GM10847 (cell line): ENCODE data around the gene TCN2.

Experiments
- POLR2A ChIP-seq: IDR thresholded peaks from 2 replicates; pipeline ENCODE4 v1.6.1; 2011; ENCODE audit not compliant: insufficient read length; ENCODE audit errors: extremely low read depth

TCN2 gene

DNA sequence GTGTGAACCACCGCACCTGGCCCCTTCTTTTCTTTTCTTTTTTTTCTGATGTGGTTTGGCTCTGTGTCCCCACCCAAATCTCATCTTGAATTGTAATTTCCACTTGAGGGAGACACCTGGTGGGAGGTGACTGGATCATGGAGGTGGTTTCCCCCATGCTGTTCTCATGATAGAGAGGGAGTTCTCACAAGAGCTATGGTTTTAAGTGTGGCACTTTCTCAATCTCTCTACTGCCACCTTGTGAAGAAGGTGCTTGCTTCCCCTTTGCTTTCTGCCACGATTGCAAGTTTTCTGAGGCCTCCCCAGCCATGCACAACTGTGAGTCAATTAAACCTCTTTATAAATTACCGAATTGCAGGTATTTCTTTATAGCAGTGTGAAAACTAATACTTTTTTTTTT is 4.9 kb upstream of the TCN2 start:
- no peak for TF ChIP-seq POLR2A

DNA sequence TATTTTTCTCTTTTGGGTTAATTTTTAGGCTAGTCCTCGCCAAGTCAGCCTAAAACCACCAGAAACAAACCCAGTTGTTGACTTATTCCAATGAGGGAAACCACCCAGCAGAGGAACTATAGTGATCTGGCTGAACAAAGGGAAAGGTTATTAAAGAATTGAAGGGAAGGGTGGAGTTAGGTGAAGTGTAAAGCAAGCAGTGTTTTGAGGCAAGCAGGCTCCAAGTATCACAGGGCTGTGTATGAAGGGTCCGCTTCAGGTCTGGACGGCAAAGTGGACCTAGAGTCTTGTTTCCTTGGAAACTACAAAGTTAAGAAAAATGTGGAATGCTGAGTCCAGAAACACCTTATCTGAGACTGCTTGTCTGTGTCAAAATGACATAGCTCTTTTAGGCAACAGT is 3.2 kb upstream of the TCN2 start:
- no peak for TF ChIP-seq POLR2A

GRCh38 chr22:30604723-30605122 is 2.3 kb upstream of the TCN2 start:
- no peak for TF ChIP-seq POLR2A

DNA sequence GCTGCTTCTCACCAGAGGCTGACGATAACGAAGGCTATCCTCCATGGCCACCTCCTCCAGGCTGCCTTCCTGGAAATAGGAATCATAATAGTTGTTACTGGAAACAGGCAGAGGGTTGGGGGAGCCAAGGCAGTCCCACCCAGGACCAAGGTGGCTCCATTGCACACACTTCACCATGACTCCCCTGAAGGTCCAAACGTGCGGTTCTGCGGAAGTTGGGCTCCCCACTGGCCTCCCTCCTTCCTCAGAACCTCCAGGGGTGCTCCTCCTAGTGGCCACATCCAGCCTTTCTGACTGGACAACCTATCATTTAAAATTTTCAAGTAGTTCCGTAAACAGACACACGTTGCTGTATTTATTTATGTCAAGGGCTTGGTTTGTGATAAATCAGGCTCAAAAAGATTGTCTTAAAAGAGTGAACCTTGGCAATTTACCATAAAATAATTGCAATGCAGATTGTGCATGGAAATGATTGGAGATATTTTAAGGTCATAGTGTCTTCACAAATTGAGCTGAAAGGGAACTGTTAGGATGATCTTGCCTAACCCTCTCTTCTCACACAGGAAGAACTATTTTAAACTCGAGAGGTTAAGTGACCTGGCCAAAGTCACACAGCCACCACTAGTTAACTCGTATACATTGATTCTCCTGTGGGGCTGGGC is 1.4 kb upstream of the TCN2 start:
- no peak for TF ChIP-seq POLR2A

DNA sequence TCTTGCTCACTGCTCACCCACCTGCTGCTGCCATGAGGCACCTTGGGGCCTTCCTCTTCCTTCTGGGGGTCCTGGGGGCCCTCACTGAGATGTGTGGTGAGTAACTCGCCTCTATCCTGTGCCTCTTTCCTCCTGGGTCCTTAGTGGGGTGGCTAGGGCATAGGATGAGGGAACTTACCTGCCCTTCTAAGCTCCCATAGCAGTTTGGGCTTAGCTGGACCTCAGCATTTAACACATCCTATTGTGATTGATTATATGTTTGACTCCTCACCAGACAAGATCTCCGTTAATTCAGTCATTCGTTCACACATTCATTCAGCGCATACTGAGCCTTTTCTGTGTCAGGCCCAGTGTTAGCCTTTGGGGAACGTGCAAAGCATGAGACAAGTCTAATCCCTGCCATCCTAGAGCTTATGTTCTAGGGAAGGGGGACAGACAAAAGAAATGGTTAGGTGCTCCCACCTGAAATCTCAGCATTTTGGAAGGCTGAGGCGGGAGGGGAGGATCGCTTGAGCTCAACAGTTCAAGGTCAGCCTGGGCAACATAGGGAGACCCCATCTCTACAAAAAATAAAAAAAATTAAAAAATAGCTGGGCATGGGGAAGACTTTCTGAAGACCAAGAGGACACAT is 441 bp downstream of the TCN2 start:
- no peak for TF ChIP-seq POLR2A

DNA sequence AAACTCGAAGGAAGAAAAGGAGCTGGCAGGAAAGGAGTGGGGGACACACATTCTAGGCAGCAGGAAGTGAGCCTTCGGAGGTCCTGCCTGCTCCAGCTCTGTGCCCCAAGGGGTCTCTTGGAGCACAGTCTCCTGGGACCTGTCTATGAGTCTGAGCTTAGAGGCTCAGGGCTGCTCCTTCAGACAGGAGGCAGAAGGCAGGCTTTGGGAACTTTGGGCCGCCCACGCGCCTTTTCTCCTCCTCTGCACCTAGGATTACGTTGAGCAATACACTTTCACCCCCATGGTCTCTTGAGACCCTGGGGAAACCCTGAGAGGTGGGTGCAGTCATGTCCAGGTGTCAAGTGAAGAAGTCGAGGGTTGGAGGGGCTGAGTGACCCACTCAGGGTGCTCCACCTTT is 965 bp downstream of the TCN2 start:
- no peak for TF ChIP-seq POLR2A

DNA sequence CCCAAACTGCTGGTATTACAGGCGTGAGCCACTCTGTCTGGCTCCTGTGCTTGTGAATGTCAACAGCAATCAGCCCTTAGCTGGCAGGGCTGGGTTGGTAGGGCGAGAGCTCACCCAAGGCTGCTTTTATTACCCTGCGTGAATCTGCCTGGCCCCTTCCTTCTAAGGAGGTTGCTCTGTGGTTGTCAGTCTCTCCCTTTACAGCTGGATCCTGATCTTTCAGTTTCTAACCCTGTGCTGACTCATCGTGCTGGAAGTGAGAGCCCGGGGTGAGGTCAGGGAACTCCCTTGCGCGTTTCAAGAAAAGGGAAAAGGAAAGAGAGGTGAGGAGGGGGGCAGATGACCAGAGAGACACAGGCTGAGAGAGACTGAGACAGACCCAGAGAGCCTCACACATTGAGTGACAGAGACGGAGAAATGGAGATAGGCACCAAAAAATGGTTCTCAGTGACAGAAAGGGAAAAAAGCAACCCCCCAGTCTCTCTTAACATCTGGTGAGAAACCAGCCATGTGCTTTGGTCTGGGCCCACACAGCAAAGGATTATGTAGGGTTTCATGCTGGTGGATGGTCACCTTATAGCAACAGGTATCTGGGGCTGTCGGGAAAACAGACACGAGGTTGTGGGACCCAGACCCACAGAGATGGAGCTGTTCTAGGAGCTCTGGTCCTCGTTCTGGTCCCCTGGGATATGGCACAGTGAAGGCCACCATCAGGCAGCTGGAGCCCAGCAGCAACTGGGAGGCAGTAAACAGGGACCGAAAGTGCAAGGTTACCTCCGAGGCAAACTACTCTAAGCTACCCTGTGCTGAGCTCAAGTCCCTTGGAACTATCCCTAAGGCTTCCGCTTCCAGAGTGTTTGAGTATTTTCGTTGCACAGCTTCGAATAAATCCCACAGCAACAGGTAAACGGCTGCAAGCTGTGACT is 2.5 kb downstream of the TCN2 start:
- TF ChIP-seq POLR2A: no peak

DNA sequence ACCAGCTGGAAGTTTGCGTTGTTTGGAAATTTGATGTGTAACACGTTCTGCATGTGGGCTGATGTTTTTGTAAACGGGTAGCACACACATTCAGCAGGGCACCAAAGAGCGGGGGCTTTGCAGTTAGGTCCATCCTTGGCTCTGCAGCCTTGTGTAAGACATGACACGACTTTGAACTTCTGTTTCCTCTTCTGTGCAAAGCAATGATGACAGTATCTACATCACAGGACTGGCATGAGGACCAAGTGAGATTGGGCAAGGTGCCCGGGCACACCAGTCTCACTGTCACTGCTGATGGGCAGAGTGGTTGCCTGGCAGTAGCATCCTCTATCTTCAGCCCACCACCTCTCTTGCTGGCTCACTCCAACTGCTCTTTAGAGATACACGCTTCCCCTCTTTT is 3.3 kb downstream of the TCN2 start:
- TF ChIP-seq POLR2A: no peak

GRCh38 chr22:30611197-30611596 is 4.2 kb downstream of the TCN2 start:
- TF ChIP-seq POLR2A: no peak

DNA sequence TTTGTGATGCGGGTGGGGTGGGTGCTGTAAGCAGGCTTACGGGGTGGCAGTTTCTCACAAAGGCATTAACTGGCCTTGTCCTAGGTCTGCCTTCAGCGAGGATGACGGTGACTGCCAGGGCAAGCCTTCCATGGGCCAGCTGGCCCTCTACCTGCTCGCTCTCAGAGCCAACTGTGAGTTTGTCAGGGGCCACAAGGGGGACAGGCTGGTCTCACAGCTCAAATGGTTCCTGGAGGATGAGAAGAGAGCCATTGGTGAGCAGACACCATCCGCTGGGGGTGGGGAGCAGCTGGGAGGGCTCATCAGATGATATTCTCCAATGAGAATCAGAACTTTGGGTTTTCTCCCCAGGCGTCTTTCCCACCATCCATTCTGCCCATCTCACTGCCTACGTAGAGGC is 5.8 kb downstream of the TCN2 start:
- TF ChIP-seq POLR2A: no peak

DNA sequence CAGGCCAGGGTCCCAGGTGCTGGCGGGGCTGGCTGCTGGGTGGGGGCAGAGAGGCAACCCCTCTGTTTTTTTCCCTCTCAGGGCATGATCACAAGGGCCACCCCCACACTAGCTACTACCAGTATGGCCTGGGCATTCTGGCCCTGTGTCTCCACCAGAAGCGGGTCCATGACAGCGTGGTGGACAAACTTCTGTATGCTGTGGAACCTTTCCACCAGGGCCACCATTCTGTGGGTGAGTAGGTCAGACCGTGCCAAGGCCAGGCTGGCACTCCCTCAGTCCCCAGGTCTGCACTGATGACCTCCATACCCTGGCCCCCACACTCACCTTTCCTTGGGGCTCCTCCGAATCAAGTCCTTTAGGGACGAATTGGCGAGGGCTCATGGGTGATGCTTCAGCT is 7.3 kb downstream of the TCN2 start:
- TF ChIP-seq POLR2A: no peak

- no peak for TF ChIP-seq POLR2A
Observed at GRCh38 chr22:30614879-30615278, 7.9 kb downstream of the TCN2 start.

GRCh38 chr22:30615543-30615954 is 8.6 kb downstream of the TCN2 start:
- no peak for TF ChIP-seq POLR2A

DNA sequence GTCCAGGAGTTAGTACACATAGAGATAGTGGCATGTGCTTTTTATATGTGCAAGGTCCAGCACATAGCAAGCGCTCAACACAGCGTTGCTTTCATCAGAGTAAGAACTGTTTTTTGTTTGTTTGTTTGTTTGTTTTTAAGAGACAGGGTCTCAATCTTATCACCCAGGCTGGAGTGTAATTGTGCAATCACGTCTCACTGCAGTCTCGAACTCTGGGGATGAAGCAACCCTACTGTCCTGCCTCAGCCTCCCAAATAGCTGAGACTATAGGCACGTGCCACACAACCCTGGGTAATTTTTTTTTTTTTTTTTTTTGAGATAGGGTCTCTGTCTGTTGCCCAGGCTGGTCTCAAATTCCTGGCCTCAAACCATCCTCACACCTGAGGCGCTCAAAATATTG is 10.8 kb downstream of the TCN2 start:
- no peak for TF ChIP-seq POLR2A

GRCh38 chr22:30626413-30626812 is 19.4 kb downstream of the TCN2 start:
- no peak for TF ChIP-seq POLR2A

DNA sequence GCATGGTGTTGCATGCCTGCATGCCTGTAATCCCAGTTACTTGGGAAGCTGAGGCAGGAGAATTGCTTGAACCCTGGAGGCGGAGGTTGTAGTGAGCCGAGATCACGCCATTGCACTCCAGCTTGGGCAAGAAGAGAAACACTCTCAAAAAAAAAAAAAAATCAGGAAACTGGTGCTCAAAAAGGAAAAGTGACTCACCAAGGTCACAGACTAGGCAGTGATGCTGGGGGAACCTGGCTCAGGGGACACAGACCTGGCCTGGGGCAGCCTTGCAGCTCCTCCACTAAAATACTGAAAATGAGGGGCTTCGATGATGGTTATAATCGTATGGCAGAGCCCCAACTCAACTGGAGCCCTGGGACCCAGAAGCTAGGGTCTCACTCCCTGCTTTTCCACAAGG is 20.5 kb downstream of the TCN2 start:
- no peak for TF ChIP-seq POLR2A

- TF ChIP-seq POLR2A: no peak
Observed at GRCh38 chr22:30628491-30628890, 21.5 kb downstream of the TCN2 start.
